Neural cell (in vitro differentiated cells): ENCODE data around the gene SEC61B. TPM values are rescaled to one million over a fixed set of nuclear protein-coding genes. Genes with fewer than 3 reads are reported as not detected.

ENCODE experiments used
- H2AFZ ChIP-seq: fragments of 200-600, 300-800 bp; sonication (generic), shearing (Covaris generic); 2 replicates; pipeline ENCODE4 v1.6.0; 2014; ENCODE audit warnings: low read depth, mild to moderate bottlenecking, antibody characterized with exemption, low read length, moderate library complexity
- H3F3A ChIP-seq: fragments of 200-600 bp; shearing (Covaris generic); 2 replicates; pipeline ENCODE4 v1.6.1; 2016; ENCODE audit warnings: mild to moderate bottlenecking, moderate library complexity, mixed read lengths, antibody characterized with exemption, low read length; ENCODE audit not compliant: insufficient read depth, poor library complexity, severe bottlenecking
- H3K27ac ChIP-seq: fragments of 200-600, 300-800 bp; sonication (generic), shearing (Covaris generic); 2 replicates; pipeline ENCODE4 v1.5.1; 2014; ENCODE audit warnings: mild to moderate bottlenecking, low read length, moderate library complexity
- H3K27me3 ChIP-seq: fragments of 300-800, 200-600 bp; sonication (generic), shearing (Covaris generic); 2 replicates; pipeline ENCODE4 v1.6.0; 2014; ENCODE audit warnings: mild to moderate bottlenecking, low read depth, low read length, moderate library complexity; ENCODE audit not compliant: insufficient read depth
- H3K36me3 ChIP-seq: fragments of 300-800, 200-600 bp; sonication (generic), shearing (Covaris generic); 2 replicates; pipeline ENCODE4 v1.5.1; 2014; ENCODE audit warnings: mild to moderate bottlenecking, antibody characterized with exemption, low read length, moderate library complexity; ENCODE audit not compliant: insufficient read depth
- H3K4me2 ChIP-seq: fragments of 300-800, 200-600 bp; sonication (generic), shearing (Covaris generic); 2 replicates; pipeline ENCODE4 v1.6.0; 2014; ENCODE audit warnings: mild to moderate bottlenecking, low read length
- H3K4me3 ChIP-seq: fragments of 300-800, 200-600 bp; sonication (generic), shearing (Covaris generic); 2 replicates; pipeline ENCODE4 v1.5.1; 2014; ENCODE audit warnings: mild to moderate bottlenecking, low read length, moderate library complexity
- H3K79me2 ChIP-seq: fragments of 200-600 bp; shearing (Covaris generic); replicated peaks from 2 replicates; pipeline ENCODE4 v1.6.0; 2014; ENCODE audit warnings: mild to moderate bottlenecking, low read length, moderate library complexity; ENCODE audit not compliant: insufficient read depth
- H3K9ac ChIP-seq: fragments of 300-800, 200-600 bp; sonication (generic), shearing (Covaris generic); 2 replicates; pipeline ENCODE4 v1.6.1; 2016; ENCODE audit warnings: mild to moderate bottlenecking, low read length, mixed read lengths
- H3K9me2 ChIP-seq: fragments of 200-600 bp; shearing (Covaris generic); 2 replicates; pipeline ENCODE4 v1.6.1; 2016; ENCODE audit warnings: mild to moderate bottlenecking, low read length, mixed read lengths; ENCODE audit not compliant: insufficient read depth
- H3K9me3 ChIP-seq: fragments of 200-600, 300-800 bp; sonication (generic), shearing (Covaris generic); 2 replicates; pipeline ENCODE4 v1.6.1; 2016; ENCODE audit warnings: mild to moderate bottlenecking, mixed run types, low read length, moderate library complexity, mixed read lengths
- H4K20me1 ChIP-seq: fragments of 200-600 bp; shearing (Covaris generic); 2 replicates; pipeline ENCODE4 v1.6.1; 2016; ENCODE audit warnings: mild to moderate bottlenecking, mixed run types; ENCODE audit not compliant: insufficient read depth
- EP300 ChIP-seq: fragments of 450-650 bp; conservative IDR thresholded peaks from 2 replicates; pipeline ENCODE4 v1.6.1; 2014; ENCODE audit warnings: antibody characterized with exemption, mild to moderate bottlenecking, moderate library complexity; ENCODE audit not compliant: poor library complexity, severe bottlenecking
- EZH2 ChIP-seq: fragments of 200-600, 300-800 bp; shearing (Covaris generic), sonication (generic); IDR thresholded peaks from 2 replicates; pipeline ENCODE4 v1.6.1; 2014; ENCODE audit warnings: antibody characterized with exemption, low read length, borderline replicate concordance, mild to moderate bottlenecking; ENCODE audit not compliant: insufficient read depth, poor library complexity, severe bottlenecking
- MXI1 ChIP-seq: fragments of 450-650 bp; conservative IDR thresholded peaks from 2 replicates; pipeline ENCODE4 v1.6.1; 2014; ENCODE audit warnings: antibody characterized with exemption, mild to moderate bottlenecking; ENCODE audit not compliant: poor library complexity, severe bottlenecking
- POLR2AphosphoS5 ChIP-seq: IDR thresholded peaks from 2 replicates; pipeline ENCODE4 v1.6.1; 2012
- RAD21 ChIP-seq: fragments of 450-650 bp; conservative IDR thresholded peaks from 2 replicates; pipeline ENCODE4 v1.6.1; 2014; ENCODE audit warnings: antibody characterized with exemption, mild to moderate bottlenecking, moderate library complexity
- SMC3 ChIP-seq: fragments of 450-650 bp; conservative IDR thresholded peaks from 2 replicates; pipeline ENCODE4 v1.6.1; 2014; ENCODE audit warnings: antibody characterized with exemption, mild to moderate bottlenecking, moderate library complexity; ENCODE audit not compliant: poor library complexity
- TAF1 ChIP-seq: IDR thresholded peaks from 2 replicates; pipeline ENCODE4 v1.6.1; 2012; ENCODE audit warnings: low read depth
- polyA plus RNA-seq: library from polyadenylated mRNA; depleted of rRNA; stranded (reverse); fragments of >200 nt; gene quantifications from 2 replicates; pipeline ENCODE4 v1.2.3, GENCODE V29; 2014
- TF ChIP-seq, protein P1 (sequence below): fragments of 450-650 bp; IDR thresholded peaks from 2 replicates; pipeline ENCODE4 v1.5.1; 2014; ENCODE audit warnings: antibody characterized with exemption, mild to moderate bottlenecking, moderate library complexity; ENCODE audit not compliant: poor library complexity, severe bottlenecking
- TF ChIP-seq, protein P2 (sequence below): IDR thresholded peaks from 2 replicates; pipeline ENCODE4 v1.6.1; 2012; ENCODE audit warnings: borderline replicate concordance

The SEC61B gene
- polyA plus RNA-seq, 1 donor from 2014 or later: 203 TPM

DNA sequence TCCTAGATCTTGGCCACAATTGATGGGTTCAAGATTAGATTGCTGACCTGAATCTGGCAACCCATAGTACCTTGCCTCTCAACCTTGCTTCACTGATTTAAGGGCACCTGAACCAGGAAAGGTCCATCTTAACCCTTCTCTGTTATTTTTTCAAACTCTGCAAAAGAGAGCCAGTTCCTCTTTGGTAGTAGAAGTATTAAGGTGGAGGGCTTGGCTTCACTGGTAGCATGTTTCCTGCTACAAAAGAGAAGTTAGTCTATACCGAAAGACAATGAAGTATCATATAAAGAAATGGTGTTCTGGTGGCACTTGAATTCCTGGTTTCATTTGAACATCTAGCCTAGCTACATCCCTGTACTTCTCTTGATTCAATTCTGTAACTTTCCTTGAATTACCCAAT, 8.9 kb upstream of the SEC61B start:
- no peak overlapping the region for H3K4me2 ChIP-seq
- H3K4me3 ChIP-seq: no peak overlapping the region
- no peaks in the 10 kb centered on the region for H3K9me3 ChIP-seq
- H3K36me3 ChIP-seq: peaks cover 9% of the 10 kb centered on the region
- H3K27me3 ChIP-seq: no peaks in the 10 kb centered on the region
- H4K20me1 ChIP-seq: no peaks in the 10 kb centered on the region
- no peaks in the 10 kb centered on the region for H3F3A ChIP-seq
- no peaks in the 10 kb centered on the region for H3K9me2 ChIP-seq
- H3K27ac ChIP-seq: no peak overlapping the region
- TF ChIP-seq POLR2AphosphoS5 (no peak), RAD21 (no peak)
- H2AFZ ChIP-seq: no peak overlapping the region
- no peaks in the 10 kb centered on the region for H3K79me2 ChIP-seq
- no peak overlapping the region for H3K9ac ChIP-seq

DNA sequence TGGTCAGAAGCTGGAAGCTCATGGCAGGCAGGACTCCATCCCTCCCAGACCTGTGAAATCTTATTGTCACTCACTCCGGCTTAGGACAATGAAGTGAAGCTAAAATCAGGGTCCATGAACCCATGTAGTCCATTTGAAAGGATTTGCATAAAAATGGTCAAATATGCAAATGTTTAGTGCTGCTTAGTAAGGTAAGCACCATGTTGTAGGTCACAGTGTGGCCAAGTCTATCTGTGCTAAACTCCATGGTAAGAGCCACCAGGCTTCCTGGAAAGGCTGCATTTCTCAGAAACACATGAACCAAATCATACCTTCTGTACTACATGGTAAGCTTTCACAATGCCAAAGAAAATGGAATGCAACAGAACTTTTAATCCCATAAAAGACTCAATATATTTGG, 6.0 kb upstream of the SEC61B start:
- Histone ChIP-seq H3F3A (no peaks in the 10 kb centered on the region), H3K9ac (no peak overlapping the region), H3K4me2 (no peak overlapping the region), H3K9me3 (no peaks in the 10 kb centered on the region), H3K79me2 (peaks cover 24% of the 10 kb centered on the region), H3K4me3 (no peak overlapping the region), H4K20me1 (no peaks in the 10 kb centered on the region), H3K9me2 (no peaks in the 10 kb centered on the region), H3K27me3 (no peaks in the 10 kb centered on the region), H3K36me3 (peaks cover 12% of the 10 kb centered on the region), H2AFZ (no peak overlapping the region), H3K27ac (no peak overlapping the region)
- TF ChIP-seq EP300 (no peak), TAF1 (no peak), MXI1 (no peak), SMC3 (no peak)
- TF ChIP-seq, protein P1, sequence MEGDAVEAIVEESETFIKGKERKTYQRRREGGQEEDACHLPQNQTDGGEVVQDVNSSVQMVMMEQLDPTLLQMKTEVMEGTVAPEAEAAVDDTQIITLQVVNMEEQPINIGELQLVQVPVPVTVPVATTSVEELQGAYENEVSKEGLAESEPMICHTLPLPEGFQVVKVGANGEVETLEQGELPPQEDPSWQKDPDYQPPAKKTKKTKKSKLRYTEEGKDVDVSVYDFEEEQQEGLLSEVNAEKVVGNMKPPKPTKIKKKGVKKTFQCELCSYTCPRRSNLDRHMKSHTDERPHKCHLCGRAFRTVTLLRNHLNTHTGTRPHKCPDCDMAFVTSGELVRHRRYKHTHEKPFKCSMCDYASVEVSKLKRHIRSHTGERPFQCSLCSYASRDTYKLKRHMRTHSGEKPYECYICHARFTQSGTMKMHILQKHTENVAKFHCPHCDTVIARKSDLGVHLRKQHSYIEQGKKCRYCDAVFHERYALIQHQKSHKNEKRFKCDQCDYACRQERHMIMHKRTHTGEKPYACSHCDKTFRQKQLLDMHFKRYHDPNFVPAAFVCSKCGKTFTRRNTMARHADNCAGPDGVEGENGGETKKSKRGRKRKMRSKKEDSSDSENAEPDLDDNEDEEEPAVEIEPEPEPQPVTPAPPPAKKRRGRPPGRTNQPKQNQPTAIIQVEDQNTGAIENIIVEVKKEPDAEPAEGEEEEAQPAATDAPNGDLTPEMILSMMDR: no peak

DNA sequence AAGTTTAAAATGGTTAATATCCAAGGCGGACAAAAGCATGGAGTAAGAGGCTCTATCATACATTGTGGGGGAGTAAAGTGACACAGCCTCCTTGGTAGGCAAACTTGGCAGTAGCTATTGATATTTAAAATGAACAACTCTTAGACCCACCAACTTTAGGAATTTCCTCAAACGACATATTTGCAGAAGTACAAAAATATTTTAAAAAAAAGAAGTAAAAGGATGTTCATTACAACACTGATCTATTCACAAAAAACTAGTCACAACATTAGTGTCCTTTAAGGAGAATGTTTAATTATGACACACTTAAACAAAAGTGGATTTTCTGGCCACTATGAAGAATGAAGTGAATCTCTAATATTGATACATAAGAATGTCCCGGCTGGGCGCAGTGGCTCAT, 2.1 kb upstream of the SEC61B start:
- H2AFZ ChIP-seq: no peak overlapping the region
- no peaks in the 10 kb centered on the region for H3K27me3 ChIP-seq
- no peaks in the 10 kb centered on the region for H4K20me1 ChIP-seq

More for the DNA sequence above, 2.1 kb upstream of the SEC61B start:
- Histone ChIP-seq H3K9me2 (no peaks in the 10 kb centered on the region), H3K9me3 (no peaks in the 10 kb centered on the region), H3K9ac (no peak overlapping the region), H3F3A (no peaks in the 10 kb centered on the region), H3K79me2 (peaks cover 48% of the 10 kb centered on the region), H3K4me3 (peak overlapping the region; percentile 85), H3K27ac (no peak overlapping the region), H3K4me2 (no peak overlapping the region), H3K36me3 (peaks cover 12% of the 10 kb centered on the region)
- no peak for TF ChIP-seq POLR2AphosphoS5
- TF ChIP-seq SMC3: no peak
- TF ChIP-seq MXI1: no peak
- TF ChIP-seq, protein P1: no peak
- no peak for TF ChIP-seq EP300
- no peak for TF ChIP-seq EZH2
- no peak for TF ChIP-seq TAF1
- TF ChIP-seq RAD21: no peak
- TF ChIP-seq, protein P2, sequence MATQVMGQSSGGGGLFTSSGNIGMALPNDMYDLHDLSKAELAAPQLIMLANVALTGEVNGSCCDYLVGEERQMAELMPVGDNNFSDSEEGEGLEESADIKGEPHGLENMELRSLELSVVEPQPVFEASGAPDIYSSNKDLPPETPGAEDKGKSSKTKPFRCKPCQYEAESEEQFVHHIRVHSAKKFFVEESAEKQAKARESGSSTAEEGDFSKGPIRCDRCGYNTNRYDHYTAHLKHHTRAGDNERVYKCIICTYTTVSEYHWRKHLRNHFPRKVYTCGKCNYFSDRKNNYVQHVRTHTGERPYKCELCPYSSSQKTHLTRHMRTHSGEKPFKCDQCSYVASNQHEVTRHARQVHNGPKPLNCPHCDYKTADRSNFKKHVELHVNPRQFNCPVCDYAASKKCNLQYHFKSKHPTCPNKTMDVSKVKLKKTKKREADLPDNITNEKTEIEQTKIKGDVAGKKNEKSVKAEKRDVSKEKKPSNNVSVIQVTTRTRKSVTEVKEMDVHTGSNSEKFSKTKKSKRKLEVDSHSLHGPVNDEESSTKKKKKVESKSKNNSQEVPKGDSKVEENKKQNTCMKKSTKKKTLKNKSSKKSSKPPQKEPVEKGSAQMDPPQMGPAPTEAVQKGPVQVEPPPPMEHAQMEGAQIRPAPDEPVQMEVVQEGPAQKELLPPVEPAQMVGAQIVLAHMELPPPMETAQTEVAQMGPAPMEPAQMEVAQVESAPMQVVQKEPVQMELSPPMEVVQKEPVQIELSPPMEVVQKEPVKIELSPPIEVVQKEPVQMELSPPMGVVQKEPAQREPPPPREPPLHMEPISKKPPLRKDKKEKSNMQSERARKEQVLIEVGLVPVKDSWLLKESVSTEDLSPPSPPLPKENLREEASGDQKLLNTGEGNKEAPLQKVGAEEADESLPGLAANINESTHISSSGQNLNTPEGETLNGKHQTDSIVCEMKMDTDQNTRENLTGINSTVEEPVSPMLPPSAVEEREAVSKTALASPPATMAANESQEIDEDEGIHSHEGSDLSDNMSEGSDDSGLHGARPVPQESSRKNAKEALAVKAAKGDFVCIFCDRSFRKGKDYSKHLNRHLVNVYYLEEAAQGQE: no peak
